GM19468 (cell line): ENCODE measurements around the gene SEC23IP.
"Not testable (repeated sequence)": the region's sequence is repeated elsewhere in the genome, so short reads cannot be mapped to it uniquely, and the experiment has no call there.

Experiments
- ATAC-seq: cut with Tn5 transposase; IDR thresholded peaks from one replicate; pipeline ENCODE4 v1.9.1; 2021; ENCODE audit warnings: mild to moderate bottlenecking, moderate library complexity, moderate number of reproducible peaks; ENCODE audit not compliant: unreplicated experiment; ENCODE audit errors: extremely low read depth

SEC23IP gene

GRCh38 chr10:119892188-119893065 is at the start of gene SEC23IP:
Gene SEC23IP, plus strand, starts transcription at chr10:119892730. Its CDS starts 53 bp downstream, at chr10:119892783.
- peak; percentile 98 for ATAC-seq

- ATAC-seq = no peak
Measured at GRCh38 chr10:119845656-119846055, 46.9 kb upstream of the SEC23IP start.

GRCh38 chr10:119849031-119849789 is 43.3 kb upstream of the SEC23IP start:
- ATAC-seq = no peak

GRCh38 chr10:119849944-119850343 is 42.6 kb upstream of the SEC23IP start:
- ATAC-seq = no peak

GRCh38 chr10:119852277-119852676 is 40.3 kb upstream of the SEC23IP start:
- no peak for ATAC-seq

- no peak for ATAC-seq
Measured at GRCh38 chr10:119852822-119853221, 39.7 kb upstream of the SEC23IP start.

- no peak for ATAC-seq
Measured at GRCh38 chr10:119853574-119853973, 39.0 kb upstream of the SEC23IP start.

- no peak for ATAC-seq
Measured at GRCh38 chr10:119858063-119858462, 34.5 kb upstream of the SEC23IP start.

GRCh38 chr10:119859420-119860258 is 32.9 kb upstream of the SEC23IP start:
- no peak for ATAC-seq

GRCh38 chr10:119860866-119861607 is 31.5 kb upstream of the SEC23IP start:
- no peak for ATAC-seq

- ATAC-seq = no peak
Measured at GRCh38 chr10:119862524-119862923, 30.0 kb upstream of the SEC23IP start.

- no peak for ATAC-seq
Measured at GRCh38 chr10:119863951-119864565, 28.5 kb upstream of the SEC23IP start.

- ATAC-seq = no peak
Measured at GRCh38 chr10:119865699-119866240, 26.8 kb upstream of the SEC23IP start.

GRCh38 chr10:119867317-119867716 is 25.2 kb upstream of the SEC23IP start:
- ATAC-seq = no peak

- not testable (repeated sequence) for ATAC-seq
Measured at GRCh38 chr10:119869398-119869797, 23.1 kb upstream of the SEC23IP start.

GRCh38 chr10:119871881-119872609 is 20.5 kb upstream of the SEC23IP start:
- peak; percentile 2 for ATAC-seq

GRCh38 chr10:119872610-119872859 is 20.0 kb upstream of the SEC23IP start, which contains the start of gene MCMBP:
Gene MCMBP, minus strand, starts transcription at chr10:119872843. Its CDS starts 259 bp downstream, at chr10:119872584.
- peak; percentile 13 for ATAC-seq

GRCh38 chr10:119872860-119873681 is 19.5 kb upstream of the SEC23IP start:
- ATAC-seq = peak; percentile 92
